GM12878 (cell line): ENCODE measurements around the gene GRK6. TPM values are rescaled to one million over a fixed set of nuclear protein-coding genes. Genes with fewer than 3 reads are reported as not detected.

Source experiments
- ATAC-seq: fragments of 200-7000 bp; cut with Tn5 transposase; 3 replicates; pipeline ENCODE4 v1.9.1; 2020; ENCODE audit warnings: mild to moderate bottlenecking, moderate library complexity
- BruUV-seq: library from RNA; stranded (reverse); fragments of 400-500 nt; replicated peaks from 2 replicates; lab custom pipeline; 2021; lab: Mats Ljungman, UMichigan
- CTCF ChIA-PET: fragments of 300-600 bp; sonication (Branson Sonifier 250); formaldehyde crosslinking; extraction: SDS; loops from one replicate; lab custom pipeline; 2021; ENCODE audit warnings: inconsistent platforms; lab: Yijun Ruan, JAX
- POLR2A ChIA-PET: fragments of 350-600 bp; formaldehyde crosslinking; extraction: SDS; loops from one replicate; lab custom pipeline; 2021; ENCODE audit warnings: inconsistent platforms; lab: Charles Lee
- RAD21 ChIA-PET: fragments of 300-600 bp; sonication (Branson Sonifier 250); formaldehyde crosslinking; loops from one replicate; lab custom pipeline; 2023; ENCODE audit warnings: antibody characterized with exemption; ENCODE audit not compliant: unreplicated experiment; lab: Charles Lee
- SMC1A ChIA-PET: fragments of 300-600 bp; sonication (Branson Sonifier 250); formaldehyde crosslinking; loops from one replicate; lab custom pipeline; 2023; ENCODE audit not compliant: unreplicated experiment, uncharacterized antibody; lab: Charles Lee
- DNase-seq: peaks from one replicate; pipeline ENCODE4 v3.0.0-alpha.2; 2011; ENCODE audit warnings: low read depth, low spot score
- FAIRE-seq: peaks from 3 replicates; lab custom pipeline; 2011; peaks lifted over from hg19 to GRCh38; lab: Jason Lieb, UNC
- H2AFZ ChIP-seq: 2 replicates; pipeline ENCODE4 v1.6.0; 2011; ENCODE audit warnings: low read depth, low read length, control low read depth; ENCODE audit not compliant: control insufficient read depth
- H3K27ac ChIP-seq: 2 replicates; pipeline ENCODE4 v1.5.1; 2011; ENCODE audit warnings: control low read depth; ENCODE audit not compliant: control insufficient read depth, insufficient read depth
- H3K27me3 ChIP-seq, 2 experiments: replicated peaks in 1 of 2; 2 replicates each; pipeline versions ENCODE4 v1.6.0 to v1.6.1; 2011; ENCODE audit warnings: low read length in 1 of 2; ENCODE audit not compliant: control insufficient read depth in 2 of 2, insufficient read depth in 2 of 2
- H3K36me3 ChIP-seq, 2 experiments: 2 replicates each; pipeline ENCODE4 v1.5.1; 2011; ENCODE audit warnings: low read length in 1 of 2; ENCODE audit not compliant: control insufficient read depth in 2 of 2, insufficient read depth in 2 of 2
- H3K4me1 ChIP-seq: 2 replicates; pipeline ENCODE4 v1.6.1; 2011; ENCODE audit warnings: mild to moderate bottlenecking, low read length, moderate library complexity, mixed read lengths; ENCODE audit not compliant: control insufficient read depth, insufficient read depth
- H3K4me2 ChIP-seq: 2 replicates; pipeline ENCODE4 v1.6.0; 2011; ENCODE audit warnings: control low read depth; ENCODE audit not compliant: control insufficient read depth, insufficient read depth
- H3K4me3 ChIP-seq: fragments of 200-600 bp; sonication (generic); 2 replicates; pipeline ENCODE4 v1.5.1; 2016
- H3K79me2 ChIP-seq: 2 replicates; pipeline ENCODE4 v1.6.0; 2011; ENCODE audit warnings: low read length; ENCODE audit not compliant: control insufficient read depth, insufficient read depth
- H3K9ac ChIP-seq: 2 replicates; pipeline ENCODE4 v1.8.0; 2011; ENCODE audit warnings: low read length, control low read depth, mixed read lengths; ENCODE audit not compliant: control insufficient read depth, insufficient read depth
- H3K9me3 ChIP-seq: replicated peaks from 3 replicates; pipeline ENCODE4 v1.5.1; 2011; ENCODE audit warnings: mild to moderate bottlenecking, low read length; ENCODE audit not compliant: control insufficient read depth, insufficient read depth
- H4K20me1 ChIP-seq: 2 replicates; pipeline ENCODE4 v1.6.0; 2011; ENCODE audit not compliant: control insufficient read depth, insufficient read depth
- BMI1 ChIP-seq: fragments of 450-650 bp; IDR thresholded peaks from 2 replicates; pipeline ENCODE4 v1.6.1; 2016; ENCODE audit warnings: mild to moderate bottlenecking, moderate library complexity, borderline replicate concordance
- RAD51 ChIP-seq: fragments of 450-650 bp; IDR thresholded peaks from 2 replicates; pipeline ENCODE4 v1.6.1; 2016; ENCODE audit warnings: moderate library complexity, mild to moderate bottlenecking, inconsistent platforms
- SMC3 ChIP-seq: IDR thresholded peaks from 2 replicates; pipeline ENCODE4 v1.6.1; 2011; ENCODE audit warnings: low read length, improper control_type of control experiment, borderline replicate concordance
- SREBF1 ChIP-seq: IDR thresholded peaks from 2 replicates; pipeline ENCODE4 v1.6.1; 2012; ENCODE audit warnings: mild to moderate bottlenecking, low read length
- WRNIP1 ChIP-seq: IDR thresholded peaks from 2 replicates; pipeline ENCODE4 v1.6.1; 2011; ENCODE audit warnings: low read depth, low read length, improper control_type of control experiment, borderline replicate concordance
- WGBS: methylation state at CpG from one replicate; pipeline ENCODE4 v1.1.6; 2016; ENCODE audit warnings: low lambda C conversion rate; ENCODE audit not compliant: insufficient replicate concordance, insufficient coverage; ENCODE audit errors: missing lambda C conversion rate; 5-methylcytosine and 5-hydroxymethylcytosine counted together
- in situ Hi-C: fragments of 300-500 bp; cut with MboI; formaldehyde crosslinking; loops from 9 replicates; pipeline ENCODE4 v1.14.3; 2018; ENCODE audit warnings: mixed read lengths
- intact Hi-C: fragments of 100-400 bp; cut with micrococcal nuclease; formaldehyde crosslinking; loops from one replicate; pipeline ENCODE4 v1.14.2; 2022; ENCODE audit not compliant: unreplicated experiment
- polyA plus RNA-seq, 11 experiments: library from polyadenylated mRNA; depleted of rRNA in 4 of 11; unstranded in 6 of 11; stranded (reverse) in 5 of 11; fragments of >200 nt; fragmentation: Nextera tagmentation in 4 of 11; fragmentation: Illumina TruSeq in 1 of 11; extraction: Ambion mirVana in 4 of 11; extraction: Trizol in 1 of 11; gene quantifications; 1 replicate in 1 of 11; 2 replicates in 10 of 11; pipeline versions ENCODE4 v1.2.1 to v1.2.3, GENCODE V29; 2011 to 2016; ENCODE audit warnings: inconsistent platforms in 2 of 11, missing spikeins in 2 of 11, low read depth in 1 of 11
- total RNA-seq, 4 experiments: library from RNA; depleted of rRNA in 3 of 4; stranded (reverse); fragments of >200 nt in 3 of 4; fragmentation: Illumina TruSeq in 1 of 4; extraction: Trizol in 1 of 4; gene quantifications; 2 replicates each; pipeline versions ENCODE4 v1.2.1 to v1.2.3, GENCODE V29; 2013 to 2021

The GRK6 gene
- total and polyA plus RNA-seq, 10 of the 15 experiments (the other 5 are each of a cell fraction or from before 2014, with no cell fraction given) = 0.79 to 124 (median 41.6) TPM

DNA sequence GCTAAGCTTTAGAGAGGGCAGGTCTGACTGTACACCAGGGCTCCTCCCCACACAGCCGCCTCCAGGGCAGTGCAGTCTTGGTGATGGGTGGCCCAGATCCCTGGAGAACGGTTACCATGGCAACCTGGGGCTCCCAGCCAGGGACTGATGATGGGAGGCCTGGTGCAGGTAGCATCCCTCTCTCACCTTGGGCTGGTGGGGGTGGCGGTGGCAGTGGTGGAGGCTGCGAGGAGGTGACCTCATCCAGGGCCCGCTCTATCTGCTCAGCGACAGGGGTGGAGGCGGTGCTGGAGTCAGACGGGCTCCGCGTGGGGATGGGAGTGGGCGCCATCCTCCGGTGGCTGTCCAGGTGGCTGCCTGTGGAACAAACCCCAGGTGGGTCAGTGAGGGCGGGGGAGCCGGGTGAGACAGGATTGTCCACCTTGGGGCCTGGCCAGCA is 32.5 kb downstream of the GRK6 start:
- H3K27me3 ChIP-seq = no peaks in the 10 kb centered on the region
- no peak overlapping the region for H3K4me3 ChIP-seq
- no peaks in the 10 kb centered on the region; the same call in 1 of the 2 replicates for H3K79me2 ChIP-seq
- no TSS peak for BruUV-seq
- H3K9ac ChIP-seq = no peak overlapping the region
- no peaks in the 10 kb centered on the region for H4K20me1 ChIP-seq
- ChIA-PET SMC1A (no interaction called here), CTCF (interaction anchor here (1.3 kb wide), 1 partner anchor 69 kb away, joined by 3 read pairs; no protein-coding TSS in a partner anchor), RAD21 (no interaction called here), POLR2A (interaction anchor here (1.1 kb wide), 1 partner anchor 71 kb away, joined by 3 read pairs; no protein-coding TSS in a partner anchor)
- FAIRE-seq = no peak
- no peaks in the 10 kb centered on the region for H3K9me3 ChIP-seq
- no peak for DNase-seq
- in situ Hi-C loops (no loop called here), intact Hi-C loops (no loop called here)
- no peak overlapping the region for H3K4me2 ChIP-seq
- no peak for ATAC-seq
- no peak overlapping the region for H3K27ac ChIP-seq
- TF ChIP-seq RAD51 = no peak
- peak; percentile 46; the same call in 1 of the 2 replicates for TF ChIP-seq BMI1
- no peak overlapping the region for H2AFZ ChIP-seq
- no peaks in the 10 kb centered on the region for H3K36me3 ChIP-seq
- WGBS = 74% methylated on average over 14 of the region's 14 CpGs
- peaks cover 2% of the 10 kb centered on the region for H3K4me1 ChIP-seq

DNA sequence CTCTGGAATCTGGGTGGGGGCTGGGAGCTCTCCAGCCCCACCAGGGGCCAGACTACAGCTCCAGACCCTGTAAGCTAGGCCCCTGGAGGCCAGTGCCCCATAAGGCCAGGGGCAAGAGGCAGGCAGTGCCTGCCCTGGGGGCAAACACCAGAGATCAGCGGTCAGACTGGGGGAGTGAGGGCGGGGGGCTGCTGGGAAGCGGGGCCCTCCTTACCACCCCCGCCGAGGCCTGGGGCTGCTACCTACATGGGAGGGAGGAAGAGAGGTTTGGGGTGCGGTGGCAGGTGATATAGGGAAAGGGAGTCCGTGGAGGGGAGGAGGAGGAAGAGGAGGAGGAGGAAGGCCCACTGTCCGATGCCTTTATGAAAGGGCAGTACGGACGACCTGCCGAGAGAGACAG is 32.9 kb downstream of the GRK6 start:
- H3K79me2 ChIP-seq = no peaks in the 10 kb centered on the region
- no peaks in the 10 kb centered on the region for H4K20me1 ChIP-seq
- H3K4me2 ChIP-seq = no peak overlapping the region
- ATAC-seq (no peak), FAIRE-seq (no peak), DNase-seq (no peak)
- ChIA-PET RAD21 (no interaction called here), CTCF (interaction anchor here (1.3 kb wide), 2 partner anchors 13 to 70 kb away, joined by 3 read pairs; no protein-coding TSS in a partner anchor), POLR2A (interaction anchor here (1.1 kb wide), 1 partner anchor 72 kb away, joined by 3 read pairs; no protein-coding TSS in a partner anchor), SMC1A (no interaction called here)
- H3K27me3 ChIP-seq = no peaks in the 10 kb centered on the region
- 57% methylated on average over 3 of the region's 11 CpGs for WGBS
- no peak overlapping the region for H3K27ac ChIP-seq
- no peaks in the 10 kb centered on the region; the same call in 1 of the 2 replicates for H3K4me1 ChIP-seq
- H3K4me3 ChIP-seq = no peak overlapping the region
- in situ Hi-C loops = no loop called here
- H3K9me3 ChIP-seq = no peaks in the 10 kb centered on the region
- no peak overlapping the region for H2AFZ ChIP-seq
- TF ChIP-seq WRNIP1 (no peak), SMC3 (no peak), SREBF1 (no peak)
- no peak overlapping the region for H3K9ac ChIP-seq
- H3K36me3 ChIP-seq = no peaks in the 10 kb centered on the region
- no TSS peak for BruUV-seq
- intact Hi-C loops = no loop called here
